WTC11 (cell line): Measurements from ENCODE around the gene UQCR11. TPM values are rescaled to one million over a fixed set of nuclear protein-coding genes. Genes with fewer than 3 reads are reported as not detected.

Experiments
- ATAC-seq: fragments of 200-7000 bp; cut with Tn5 transposase; 2 replicates; pipeline ENCODE4 v1.10.0; 2021; ENCODE audit warnings: mild to moderate bottlenecking, moderate library complexity
- CTCF ChIA-PET: fragments of 300-600 bp; sonication (Branson Sonifier 250); formaldehyde crosslinking; loops from one replicate; lab custom pipeline; 2021; ENCODE audit warnings: antibody characterized with exemption; lab: Charles Lee
- POLR2A ChIA-PET: fragments of 350-600 bp; sonication (Branson Sonifier 250); formaldehyde crosslinking; loops from one replicate; lab custom pipeline; 2021; ENCODE audit warnings: antibody characterized with exemption; lab: Charles Lee
- DNase-seq: peaks from one replicate; pipeline ENCODE4 v3.0.0; 2021; ENCODE audit warnings: low spot score
- H3K27ac Mint-ChIP-seq: 2 replicates; pipeline ENCODE4 v1.8.0; 2021; ENCODE audit warnings: mixed read lengths
- H3K27me3 Mint-ChIP-seq: 2 replicates; pipeline ENCODE4 v1.8.0; 2021; ENCODE audit warnings: low read depth, mild to moderate bottlenecking, moderate library complexity, mixed read lengths
- H3K36me3 Mint-ChIP-seq: 2 replicates; pipeline ENCODE4 v1.8.0; 2021; ENCODE audit warnings: mixed read lengths
- H3K4me1 Mint-ChIP-seq: 2 replicates; pipeline ENCODE4 v1.8.0; 2022; ENCODE audit warnings: mixed read lengths
- H3K4me3 Mint-ChIP-seq: 2 replicates; pipeline ENCODE4 v1.8.0; 2021; ENCODE audit warnings: mild to moderate bottlenecking, moderate library complexity, mixed read lengths
- H3K9me3 Mint-ChIP-seq: 2 replicates; pipeline ENCODE4 v1.8.0; 2021; ENCODE audit warnings: mixed read lengths
- ATF1 ChIP-seq: sonication (generic); formaldehyde crosslinking; IDR thresholded peaks from 2 replicates; pipeline ENCODE4 v1.8.1; 2023; ENCODE audit warnings: mild to moderate bottlenecking, moderate library complexity, missing genetic modification reagents
- CBFB ChIP-seq: sonication (generic); formaldehyde crosslinking; IDR thresholded peaks from 2 replicates; pipeline ENCODE4 v1.8.1; 2022; ENCODE audit warnings: mild to moderate bottlenecking, low read depth, missing genetic modification reagents
- EMX1 ChIP-seq: fragments of 250-450 bp; sonication (Bioruptor Pico); IDR thresholded peaks from 2 replicates; pipeline ENCODE4 v1.8.0; 2021; ENCODE audit warnings: mild to moderate bottlenecking
- FOXK1 ChIP-seq: sonication (generic); formaldehyde crosslinking; IDR thresholded peaks from 2 replicates; pipeline ENCODE4 v1.8.0; 2022; ENCODE audit warnings: mild to moderate bottlenecking, moderate library complexity, missing genetic modification reagents
- JAZF1 ChIP-seq: fragments of 250-450 bp; sonication (Bioruptor Pico); IDR thresholded peaks from 2 replicates; pipeline ENCODE4 v1.9.0; 2021; ENCODE audit warnings: moderate library complexity, mild to moderate bottlenecking, inconsistent platforms
- NFE2L1 ChIP-seq: sonication (generic); formaldehyde crosslinking; IDR thresholded peaks from 2 replicates; pipeline ENCODE4 v1.8.1; 2023; ENCODE audit warnings: missing genetic modification reagents
- TEAD4 ChIP-seq: sonication (generic); formaldehyde crosslinking; IDR thresholded peaks from 2 replicates; pipeline ENCODE4 v1.8.0; 2022; ENCODE audit warnings: mild to moderate bottlenecking, missing genetic modification reagents
- ZNF138 ChIP-seq: sonication (generic); formaldehyde crosslinking; conservative IDR thresholded peaks from 2 replicates; pipeline ENCODE4 v1.8.1; 2022; ENCODE audit warnings: mild to moderate bottlenecking, moderate library complexity, missing genetic modification reagents
- ZNF416 ChIP-seq: fragments of 250-450 bp; sonication (Bioruptor Pico); IDR thresholded peaks from 2 replicates; pipeline ENCODE4 v1.9.0; 2021; ENCODE audit warnings: mild to moderate bottlenecking, inconsistent platforms
- total RNA-seq: library from RNA; stranded (reverse); gene quantifications from 3 replicates; pipeline ENCODE4 v1.2.3, GENCODE V29; 2021
- TF ChIP-seq, protein P1 (sequence below): fragments of 250-450 bp; sonication (Bioruptor Pico); conservative IDR thresholded peaks from 2 replicates; pipeline ENCODE4 v1.9.0; 2021; ENCODE audit warnings: mild to moderate bottlenecking
- TF ChIP-seq, protein P2 (sequence below): fragments of 250-450 bp; sonication (Bioruptor Pico); IDR thresholded peaks from 2 replicates; pipeline ENCODE4 v1.9.0; 2021; ENCODE audit warnings: mild to moderate bottlenecking
- TF ChIP-seq, protein P3 (sequence below): sonication (generic); formaldehyde crosslinking; IDR thresholded peaks from 2 replicates; pipeline ENCODE4 v1.8.1; 2023; ENCODE audit warnings: mild to moderate bottlenecking, missing genetic modification reagents
- TF ChIP-seq, protein P4 (sequence below): sonication (generic); formaldehyde crosslinking; IDR thresholded peaks from 2 replicates; pipeline ENCODE4 v1.8.0; 2023; ENCODE audit warnings: missing genetic modification reagents, mild to moderate bottlenecking, borderline replicate concordance

The UQCR11 gene
- total RNA-seq, 1 experiment from 2014 or later, result 198 TPM

DNA sequence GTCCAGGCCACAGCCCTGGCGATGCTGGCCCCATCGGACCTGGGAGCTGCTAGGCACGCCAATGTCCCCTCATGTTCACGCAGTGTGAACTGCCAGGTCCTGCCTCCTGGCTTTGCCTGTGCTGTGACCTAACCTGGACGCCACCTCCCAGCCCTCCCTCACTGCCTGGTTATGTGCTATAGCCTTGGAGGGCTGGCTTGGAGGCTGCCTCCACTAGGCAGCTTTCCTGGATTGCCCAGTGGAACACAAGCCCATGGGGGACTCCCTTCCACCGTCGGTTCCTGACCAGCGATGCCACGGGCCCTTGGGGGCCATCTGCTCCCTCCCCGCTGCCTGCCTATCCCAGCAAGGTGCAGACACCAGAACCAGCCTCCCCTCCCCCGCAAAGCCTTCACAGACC, 15.2 kb upstream of the UQCR11 start (continued):
- TF ChIP-seq EMX1 (CRISPR knock-in tag) (no peak), NFE2L1 (CRISPR knock-in tag) (no peak), TEAD4 (CRISPR knock-in tag) (no peak)

DNA sequence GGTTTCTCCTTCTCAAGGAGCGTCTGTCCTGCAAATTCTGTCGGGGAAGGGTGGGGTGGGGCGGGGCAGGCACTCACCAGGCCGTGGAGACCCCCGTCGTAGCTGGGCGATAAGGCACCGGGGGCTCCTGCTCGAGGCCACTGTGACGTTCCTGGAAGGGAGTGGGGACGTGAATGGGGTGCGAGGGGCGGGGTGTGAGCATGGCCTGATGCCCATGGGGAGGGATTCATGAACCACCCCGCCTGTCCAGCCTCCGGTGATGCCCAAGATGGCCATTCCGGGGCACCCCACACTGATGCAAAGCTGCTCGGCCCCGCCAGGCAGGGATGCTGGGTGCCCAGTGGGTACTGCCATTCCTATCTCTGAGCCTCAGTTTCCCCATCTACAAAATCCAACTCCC, 14.4 kb upstream of the UQCR11 start:
- POLR2A ChIA-PET, result no interaction called here
- ATAC-seq, result no peak
- H3K4me1 Mint-ChIP-seq, result peaks cover 5% of the 10 kb centered on the region
- peaks cover 46% of the 10 kb centered on the region for H3K36me3 Mint-ChIP-seq
- TF ChIP-seq JAZF1 (CRISPR knock-in tag) (no peak), CBFB (CRISPR knock-in tag) (no peak), ZNF416 (CRISPR knock-in tag) (no peak), FOXK1 (CRISPR knock-in tag) (no peak), ZNF138 (CRISPR knock-in tag) (no peak)
- TF ChIP-seq, protein P1, sequence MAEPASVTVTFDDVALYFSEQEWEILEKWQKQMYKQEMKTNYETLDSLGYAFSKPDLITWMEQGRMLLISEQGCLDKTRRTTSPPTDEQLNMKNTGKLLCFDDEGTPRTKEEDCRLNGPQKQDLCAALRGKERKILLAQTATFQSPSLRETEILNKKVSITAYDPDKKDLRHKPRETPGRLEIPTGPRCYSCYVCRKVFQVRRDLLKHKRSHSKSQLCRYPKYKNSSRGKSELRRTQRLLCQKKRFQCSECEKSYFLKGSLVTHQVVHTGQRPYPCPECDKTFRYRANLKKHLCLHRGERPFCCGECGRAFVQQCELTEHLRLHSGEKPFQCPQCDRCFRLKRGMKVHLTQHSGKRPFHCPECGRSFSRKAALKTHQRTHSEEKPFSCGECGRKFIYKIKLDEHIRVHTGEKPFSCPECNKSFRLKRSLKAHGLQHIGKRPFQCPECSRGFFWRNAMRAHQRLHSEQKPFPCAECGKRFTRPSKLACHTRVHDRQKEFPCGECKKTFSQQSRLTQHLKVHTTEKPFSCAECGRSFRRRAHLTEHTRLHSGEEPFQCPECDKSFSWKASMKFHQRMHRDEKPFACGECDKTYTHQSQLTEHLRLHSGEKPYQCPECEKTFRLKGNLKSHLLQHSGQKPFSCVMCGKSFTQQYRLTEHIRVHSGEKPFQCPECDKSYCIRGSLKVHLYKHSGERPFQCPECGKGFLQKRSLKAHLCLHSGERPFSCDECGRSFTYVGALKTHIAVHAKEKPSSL (CRISPR knock-in tag), result no peak
- TF ChIP-seq, protein P2, sequence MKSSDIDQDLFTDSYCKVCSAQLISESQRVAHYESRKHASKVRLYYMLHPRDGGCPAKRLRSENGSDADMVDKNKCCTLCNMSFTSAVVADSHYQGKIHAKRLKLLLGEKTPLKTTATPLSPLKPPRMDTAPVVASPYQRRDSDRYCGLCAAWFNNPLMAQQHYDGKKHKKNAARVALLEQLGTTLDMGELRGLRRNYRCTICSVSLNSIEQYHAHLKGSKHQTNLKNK (CRISPR knock-in tag), result no peak
- TF ChIP-seq, protein P3, sequence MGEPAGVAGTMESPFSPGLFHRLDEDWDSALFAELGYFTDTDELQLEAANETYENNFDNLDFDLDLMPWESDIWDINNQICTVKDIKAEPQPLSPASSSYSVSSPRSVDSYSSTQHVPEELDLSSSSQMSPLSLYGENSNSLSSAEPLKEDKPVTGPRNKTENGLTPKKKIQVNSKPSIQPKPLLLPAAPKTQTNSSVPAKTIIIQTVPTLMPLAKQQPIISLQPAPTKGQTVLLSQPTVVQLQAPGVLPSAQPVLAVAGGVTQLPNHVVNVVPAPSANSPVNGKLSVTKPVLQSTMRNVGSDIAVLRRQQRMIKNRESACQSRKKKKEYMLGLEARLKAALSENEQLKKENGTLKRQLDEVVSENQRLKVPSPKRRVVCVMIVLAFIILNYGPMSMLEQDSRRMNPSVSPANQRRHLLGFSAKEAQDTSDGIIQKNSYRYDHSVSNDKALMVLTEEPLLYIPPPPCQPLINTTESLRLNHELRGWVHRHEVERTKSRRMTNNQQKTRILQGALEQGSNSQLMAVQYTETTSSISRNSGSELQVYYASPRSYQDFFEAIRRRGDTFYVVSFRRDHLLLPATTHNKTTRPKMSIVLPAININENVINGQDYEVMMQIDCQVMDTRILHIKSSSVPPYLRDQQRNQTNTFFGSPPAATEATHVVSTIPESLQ (CRISPR knock-in tag), result no peak
- TF ChIP-seq, protein P4, sequence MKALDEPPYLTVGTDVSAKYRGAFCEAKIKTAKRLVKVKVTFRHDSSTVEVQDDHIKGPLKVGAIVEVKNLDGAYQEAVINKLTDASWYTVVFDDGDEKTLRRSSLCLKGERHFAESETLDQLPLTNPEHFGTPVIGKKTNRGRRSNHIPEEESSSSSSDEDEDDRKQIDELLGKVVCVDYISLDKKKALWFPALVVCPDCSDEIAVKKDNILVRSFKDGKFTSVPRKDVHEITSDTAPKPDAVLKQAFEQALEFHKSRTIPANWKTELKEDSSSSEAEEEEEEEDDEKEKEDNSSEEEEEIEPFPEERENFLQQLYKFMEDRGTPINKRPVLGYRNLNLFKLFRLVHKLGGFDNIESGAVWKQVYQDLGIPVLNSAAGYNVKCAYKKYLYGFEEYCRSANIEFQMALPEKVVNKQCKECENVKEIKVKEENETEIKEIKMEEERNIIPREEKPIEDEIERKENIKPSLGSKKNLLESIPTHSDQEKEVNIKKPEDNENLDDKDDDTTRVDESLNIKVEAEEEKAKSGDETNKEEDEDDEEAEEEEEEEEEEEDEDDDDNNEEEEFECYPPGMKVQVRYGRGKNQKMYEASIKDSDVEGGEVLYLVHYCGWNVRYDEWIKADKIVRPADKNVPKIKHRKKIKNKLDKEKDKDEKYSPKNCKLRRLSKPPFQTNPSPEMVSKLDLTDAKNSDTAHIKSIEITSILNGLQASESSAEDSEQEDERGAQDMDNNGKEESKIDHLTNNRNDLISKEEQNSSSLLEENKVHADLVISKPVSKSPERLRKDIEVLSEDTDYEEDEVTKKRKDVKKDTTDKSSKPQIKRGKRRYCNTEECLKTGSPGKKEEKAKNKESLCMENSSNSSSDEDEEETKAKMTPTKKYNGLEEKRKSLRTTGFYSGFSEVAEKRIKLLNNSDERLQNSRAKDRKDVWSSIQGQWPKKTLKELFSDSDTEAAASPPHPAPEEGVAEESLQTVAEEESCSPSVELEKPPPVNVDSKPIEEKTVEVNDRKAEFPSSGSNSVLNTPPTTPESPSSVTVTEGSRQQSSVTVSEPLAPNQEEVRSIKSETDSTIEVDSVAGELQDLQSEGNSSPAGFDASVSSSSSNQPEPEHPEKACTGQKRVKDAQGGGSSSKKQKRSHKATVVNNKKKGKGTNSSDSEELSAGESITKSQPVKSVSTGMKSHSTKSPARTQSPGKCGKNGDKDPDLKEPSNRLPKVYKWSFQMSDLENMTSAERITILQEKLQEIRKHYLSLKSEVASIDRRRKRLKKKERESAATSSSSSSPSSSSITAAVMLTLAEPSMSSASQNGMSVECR (CRISPR knock-in tag), result no peak
- no peaks in the 10 kb centered on the region for H3K27me3 Mint-ChIP-seq
- H3K4me3 Mint-ChIP-seq, result no peak overlapping the region
- H3K9me3 Mint-ChIP-seq, result no peaks in the 10 kb centered on the region
- H3K27ac Mint-ChIP-seq, result no peak overlapping the region
- CTCF ChIA-PET, result interaction anchor here (1.2 kb wide), 1 partner anchor 74 kb away, joined by 5 read pairs; no protein-coding TSS in a partner anchor
- no peak for DNase-seq

DNA sequence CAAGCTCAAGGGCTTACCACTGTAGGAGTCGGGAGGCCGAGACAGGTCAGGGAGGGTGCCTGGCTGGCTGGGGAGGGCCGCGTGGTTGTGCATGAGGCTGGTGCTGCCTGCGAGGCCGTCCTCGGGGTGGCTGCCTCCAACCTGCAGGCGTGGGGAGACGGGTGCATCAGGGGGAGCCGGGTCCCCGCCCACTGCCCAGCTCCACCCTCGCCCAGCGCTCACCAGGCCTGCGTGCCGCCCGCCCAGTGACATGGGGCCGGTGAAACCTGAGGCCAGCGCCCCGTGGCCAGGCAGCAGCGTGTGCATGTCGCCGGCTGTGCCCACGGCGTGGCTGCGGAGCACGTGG, 13.8 kb upstream of the UQCR11 start:
- Mint-ChIP-seq H3K27me3 (no peaks in the 10 kb centered on the region), H3K9me3 (no peaks in the 10 kb centered on the region), H3K36me3 (peaks cover 47% of the 10 kb centered on the region), H3K4me1 (peaks cover 5% of the 10 kb centered on the region), H3K4me3 (no peak overlapping the region), H3K27ac (no peak overlapping the region)
- POLR2A ChIA-PET, result no interaction called here
- ATAC-seq, result no peak
- CTCF ChIA-PET, result interaction anchor here (1.2 kb wide), 1 partner anchor 73 kb away, joined by 5 read pairs; no protein-coding TSS in a partner anchor
- DNase-seq, result no peak
- no peak for TF ChIP-seq ATF1
- no peak for TF ChIP-seq ZNF416 (CRISPR knock-in tag)
